Activated naive CD4-positive, alpha-beta T cell treated with anti-CD3 and anti-CD28 coated beads for 36 hours (primary cell): Measurements from ENCODE around the gene TRIM22. TPM values are rescaled to one million over a fixed set of nuclear protein-coding genes. Genes with fewer than 3 reads are reported as not detected.
A peak's percentile ranks its signal among the peaks of the same experiment; 100 is the strongest.
"Not testable (repeated sequence)": the region's sequence is repeated elsewhere in the genome, so short reads cannot be mapped to it uniquely, and the experiment has no call there.

Source experiments
- CTCF ChIA-PET: fragments of 350-600 bp; sonication (Branson Sonifier 250); formaldehyde crosslinking; loops from one replicate; lab custom pipeline; 2021; ENCODE audit warnings: antibody characterized with exemption; lab: Charles Lee
- DNase-seq: peaks from one replicate; pipeline ENCODE4 v3.0.0-alpha.2; 2020
- H3K27ac Mint-ChIP-seq: one replicate; pipeline ENCODE4 v1.8.0; 2021; ENCODE audit warnings: mild to moderate bottlenecking, mixed read lengths
- H3K27me3 Mint-ChIP-seq: one replicate; pipeline ENCODE4 v1.8.0; 2021; ENCODE audit warnings: low read depth, mixed read lengths
- H3K36me3 Mint-ChIP-seq: one replicate; pipeline ENCODE4 v1.8.0; 2021; ENCODE audit warnings: low read depth, mixed read lengths
- H3K4me1 Mint-ChIP-seq: one replicate; pipeline ENCODE4 v1.8.0; 2021; ENCODE audit warnings: low read depth, mixed read lengths
- H3K4me3 Mint-ChIP-seq: one replicate; pipeline ENCODE4 v1.8.0; 2021; ENCODE audit warnings: mild to moderate bottlenecking, moderate library complexity, mixed read lengths
- H3K9me3 Mint-ChIP-seq: one replicate; pipeline ENCODE4 v1.8.0; 2021; ENCODE audit warnings: mixed read lengths
- intact Hi-C: fragments of 100-400 bp; cut with micrococcal nuclease; formaldehyde crosslinking; loops from one replicate; pipeline ENCODE4 v1.15.1; 2023
- total RNA-seq, 2 experiments: library from RNA; stranded (reverse); gene quantifications; one replicate each; pipeline ENCODE4 v1.2.3, GENCODE V29; 2021

Gene TRIM22
- total RNA-seq, 2 experiments from 2014 or later = 280 to 292 TPM

GRCh38 chr11:5674391-5674790, 15.2 kb upstream of the TRIM22 start:
- CTCF ChIA-PET = no interaction called here
- Mint-ChIP-seq H3K4me3 (no peak overlapping the region), H3K27me3 (no peaks in the 10 kb centered on the region), H3K36me3 (peaks cover 32% of the 10 kb centered on the region), H3K27ac (no peak overlapping the region), H3K4me1 (peaks cover 9% of the 10 kb centered on the region), H3K9me3 (peaks cover 1% of the 10 kb centered on the region)
- intact Hi-C loops = no loop called here
- no peak for DNase-seq

- intact Hi-C loops = no loop called here
- Mint-ChIP-seq H3K27ac (no peak overlapping the region), H3K4me3 (no peak overlapping the region), H3K9me3 (peaks cover 1% of the 10 kb centered on the region), H3K36me3 (peaks cover 32% of the 10 kb centered on the region), H3K27me3 (no peaks in the 10 kb centered on the region), H3K4me1 (peaks cover 16% of the 10 kb centered on the region)
- CTCF ChIA-PET = no interaction called here
- no peak for DNase-seq
These were observed 9.8 kb upstream of the TRIM22 start for GRCh38 chr11:5679811-5680210.

GRCh38 chr11:5682890-5683441, 6.6 kb upstream of the TRIM22 start:
- intact Hi-C loops, H3K9me3 Mint-ChIP-seq, H3K27ac Mint-ChIP-seq, H3K27me3 Mint-ChIP-seq, DNase-seq: not testable (repeated sequence)
- Mint-ChIP-seq H3K4me1 (peaks cover 29% of the 10 kb centered on the region), H3K4me3 (peak overlapping the region; percentile 96), H3K36me3 (peaks cover 23% of the 10 kb centered on the region)
- CTCF ChIA-PET = interaction anchor here (0.6 to 1.6 kb wide), 4 partner anchors 12 to 208 kb away, joined by 3 to 5 read pairs (median 4); no protein-coding TSS in a partner anchor

- not testable (repeated sequence) for H3K27me3 Mint-ChIP-seq, H3K9me3 Mint-ChIP-seq
- Mint-ChIP-seq H3K36me3 (peaks cover 16% of the 10 kb centered on the region), H3K27ac (peak overlapping the region; percentile 95), H3K4me1 (peaks cover 36% of the 10 kb centered on the region), H3K4me3 (peak overlapping the region; percentile 96)
- intact Hi-C loops = loop anchor here (1.0 to 2.0 kb wide), 7 partner anchors 17 to 551 kb away; partner anchors contain the start of genes FHIP1B and OR52N2
- peak; percentile 60 for DNase-seq
- CTCF ChIA-PET = interaction anchor here (0.6 to 2.1 kb wide), 8 partner anchors 12 to 212 kb away, joined by 3 to 6 read pairs (median 4); partner anchors contain the start of gene OR52N2
These were observed 6.0 kb upstream of the TRIM22 start for GRCh38 chr11:5683620-5684019.

- Mint-ChIP-seq H3K27ac (peak overlapping the region; percentile 95), H3K36me3 (peaks cover 12% of the 10 kb centered on the region), H3K4me3 (peak overlapping the region; percentile 96), H3K4me1 (peaks cover 41% of the 10 kb centered on the region), H3K9me3 (no peaks in the 10 kb centered on the region), H3K27me3 (no peaks in the 10 kb centered on the region)
- CTCF ChIA-PET = interaction anchor here (0.6 to 2.2 kb wide), 18 partner anchors 11 to 212 kb away, joined by 3 to 7 read pairs (median 4); partner anchors contain the start of genes OR52N2 and TRIM34
- no peak for DNase-seq
- intact Hi-C loops = loop anchor here (1.0 to 2.0 kb wide), 7 partner anchors 17 to 551 kb away; partner anchors contain the start of genes FHIP1B and OR52N2
These were observed 5.4 kb upstream of the TRIM22 start for GRCh38 chr11:5684036-5684645.

GRCh38 chr11:5684646-5685362, 4.8 kb upstream of the TRIM22 start, which contains the start of gene TRIM5:
TRIM5 (minus strand) TSS chr11:5685074; CDS start chr11:5680177, 4,897 bp downstream.
- Mint-ChIP-seq H3K36me3 (peaks cover 10% of the 10 kb centered on the region), H3K9me3 (no peaks in the 10 kb centered on the region), H3K4me3 (peak within 1 kb of the TSS; percentile 96), H3K4me1 (peaks cover 42% of the 10 kb centered on the region), H3K27ac (peak within 1 kb of the TSS; percentile 95), H3K27me3 (no peaks in the 10 kb centered on the region)
- CTCF ChIA-PET = interaction anchor here (0.6 to 2.2 kb wide), 18 partner anchors 15 to 402 kb away, joined by 3 to 7 read pairs (median 4); partner anchors contain the start of genes OR52N2 and TRIM34
- intact Hi-C loops = loop anchor here (1.0 to 5.0 kb wide), 13 partner anchors 16 to 1843 kb away; partner anchors contain the start of genes APBB1, FHIP1B, MRPL17 and OR52N2
- peak; percentile 92 for DNase-seq

GRCh38 chr11:5686426-5686825, 3.2 kb upstream of the TRIM22 start:
- Mint-ChIP-seq H3K4me1 (peaks cover 42% of the 10 kb centered on the region), H3K27ac (no peak overlapping the region)
- intact Hi-C loops = loop anchor here (5.0 kb wide), 6 partner anchors 731 to 1844 kb away; partner anchors contain the start of genes APBB1, MRPL17 and RHOG

GRCh38 chr11:5688482-5688881, 1.1 kb upstream of the TRIM22 start:
- Mint-ChIP-seq H3K27me3 (no peaks in the 10 kb centered on the region), H3K4me3 (peak overlapping the region; percentile 36), H3K27ac (peak overlapping the region; percentile 98), H3K4me1 (peaks cover 44% of the 10 kb centered on the region), H3K9me3 (no peaks in the 10 kb centered on the region), H3K36me3 (peaks cover 36% of the 10 kb centered on the region)
- DNase-seq = no peak
- intact Hi-C loops = loop anchor here (2.0 to 5.0 kb wide), 7 partner anchors 729 to 1846 kb away; partner anchors contain the start of genes APBB1, ARFIP2, MRPL17 and RHOG
- CTCF ChIA-PET = interaction anchor here (0.6 to 1.2 kb wide), 2 partner anchors 100 to 212 kb away, joined by 3 to 5 read pairs; no protein-coding TSS in a partner anchor

More at GRCh38 chr11:5686426-5686825, 3.2 kb upstream of the TRIM22 start:
- Mint-ChIP-seq H3K27me3 (no peaks in the 10 kb centered on the region), H3K36me3 (peaks cover 24% of the 10 kb centered on the region), H3K9me3 (no peaks in the 10 kb centered on the region), H3K4me3 (no peak overlapping the region)
- CTCF ChIA-PET = interaction anchor here (2.2 kb wide), 1 partner anchor 62 kb away, joined by 7 read pairs; the partner anchor contains the start of gene TRIM34
- DNase-seq = no peak

- H3K9me3 Mint-ChIP-seq = no peaks in the 10 kb centered on the region
- peak overlapping the region; percentile 98 for H3K27ac Mint-ChIP-seq
- intact Hi-C loops = no loop called here
- CTCF ChIA-PET = no interaction called here
- peak overlapping the region; percentile 92 for H3K4me3 Mint-ChIP-seq
- peaks cover 40% of the 10 kb centered on the region for H3K36me3 Mint-ChIP-seq
- DNase-seq = peak; percentile 33
- peaks cover 51% of the 10 kb centered on the region for H3K4me1 Mint-ChIP-seq
- no peaks in the 10 kb centered on the region for H3K27me3 Mint-ChIP-seq
These were observed 626 bp downstream of the TRIM22 start for GRCh38 chr11:5690216-5690615.

- Mint-ChIP-seq H3K9me3 (no peaks in the 10 kb centered on the region), H3K36me3 (peaks cover 40% of the 10 kb centered on the region), H3K27ac (peak overlapping the region; percentile 98), H3K27me3 (no peaks in the 10 kb centered on the region), H3K4me3 (peak overlapping the region; percentile 92), H3K4me1 (peaks cover 50% of the 10 kb centered on the region)
- CTCF ChIA-PET = interaction anchor here (1.0 to 2.0 kb wide), 2 partner anchors 20 to 22 kb away, joined by 3 to 5 read pairs; no protein-coding TSS in a partner anchor
- intact Hi-C loops = loop anchor here (1.0 kb wide), 1 partner anchor 11 kb away; no protein-coding TSS in a partner anchor
- DNase-seq = peak; percentile 22
These were observed 1.1 kb downstream of the TRIM22 start for GRCh38 chr11:5690736-5691135.

- CTCF ChIA-PET = interaction anchor here (1.0 to 2.0 kb wide), 2 partner anchors 20 to 21 kb away, joined by 3 to 5 read pairs; no protein-coding TSS in a partner anchor
- intact Hi-C loops = loop anchor here (1.0 kb wide), 1 partner anchor 10 kb away; no protein-coding TSS in a partner anchor
- not testable (repeated sequence) for DNase-seq, H3K9me3 Mint-ChIP-seq, H3K27me3 Mint-ChIP-seq
- Mint-ChIP-seq H3K4me3 (peak overlapping the region; percentile 92), H3K4me1 (peaks cover 52% of the 10 kb centered on the region), H3K36me3 (peaks cover 46% of the 10 kb centered on the region), H3K27ac (peak overlapping the region; percentile 98)
These were observed 1.8 kb downstream of the TRIM22 start for GRCh38 chr11:5691238-5691963.
